ENCODE results near the gene LRRN4CL.

LRRN4CL gene

DNA sequence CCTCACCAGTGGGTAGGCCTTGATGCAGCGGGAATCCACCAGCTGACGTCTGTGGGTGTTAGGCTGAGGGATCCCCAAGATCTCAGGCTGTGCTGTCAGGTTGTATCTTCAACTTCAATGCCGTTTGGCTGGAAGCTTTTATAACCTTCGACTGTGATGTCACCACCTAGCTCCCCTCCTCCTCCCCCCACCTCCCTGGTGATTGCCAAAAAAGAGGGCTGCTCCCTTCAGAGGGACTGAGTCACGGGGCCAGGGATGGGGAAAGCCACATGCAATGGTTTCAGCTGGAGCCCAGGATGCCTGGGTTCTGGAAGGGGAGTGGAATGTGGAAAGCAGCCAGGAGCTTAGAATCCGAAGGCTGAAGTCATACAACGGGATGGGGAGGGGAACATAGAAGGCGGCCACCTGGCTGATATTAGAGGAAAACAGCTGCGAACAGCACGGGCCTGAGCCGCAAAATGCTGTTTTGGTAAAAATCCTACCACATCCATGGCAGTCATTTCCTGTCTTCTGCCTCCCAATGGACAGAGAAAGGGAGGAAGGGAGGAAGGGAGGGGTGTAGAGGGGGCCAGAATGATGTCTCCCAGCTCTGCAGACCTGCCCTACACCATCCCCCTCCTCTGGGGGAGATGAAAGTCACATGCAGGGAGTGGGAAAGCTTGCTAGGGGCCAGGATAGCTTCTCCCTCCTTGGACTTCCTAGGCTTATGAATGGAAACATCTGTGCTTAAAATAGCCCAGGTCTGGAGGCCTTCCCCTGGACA, at the start of gene LRRN4CL:
Gene LRRN4CL, minus strand, starts transcription at position 110 of the 763 bp plus-strand sequence. CDS start 1,022 bp downstream, outside the sequence.
- TF ChIP-seq USF1 (IDR thresholded peaks at IDR 0.05) (no peak), EP300 (IDR thresholded peaks at IDR 0.05; ENCODE audit: borderline replicate concordance) (no peak), ZBTB7A (IDR thresholded peaks at IDR 0.05; ENCODE audit: low read depth) (no peak), YY1 (IDR thresholded peaks at IDR 0.05; ENCODE audit: low read depth) (no peak), NFIC (IDR thresholded peaks at IDR 0.05) (no peak)

GRCh38 chr11:62737196-62737595, 47.9 kb upstream of the LRRN4CL start:
- no peak for TF ChIP-seq TCF12 (IDR thresholded peaks at IDR 0.05; ENCODE audit: low read depth)
- TF ChIP-seq EP300 (IDR thresholded peaks at IDR 0.05; ENCODE audit: borderline replicate concordance), result no peak
- no peak for TF ChIP-seq YY1 (IDR thresholded peaks at IDR 0.05; ENCODE audit: low read depth)
- TF ChIP-seq TEAD4 (IDR thresholded peaks at IDR 0.05), result no peak
- no peak for TF ChIP-seq USF1 (IDR thresholded peaks at IDR 0.05)
- TF ChIP-seq TAF1 (IDR thresholded peaks at IDR 0.05; ENCODE audit: low read depth), result no peak
- TF ChIP-seq, protein P1, sequence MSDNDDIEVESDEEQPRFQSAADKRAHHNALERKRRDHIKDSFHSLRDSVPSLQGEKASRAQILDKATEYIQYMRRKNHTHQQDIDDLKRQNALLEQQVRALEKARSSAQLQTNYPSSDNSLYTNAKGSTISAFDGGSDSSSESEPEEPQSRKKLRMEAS (IDR thresholded peaks at IDR 0.05), result no peak
- TF ChIP-seq, protein P2, sequence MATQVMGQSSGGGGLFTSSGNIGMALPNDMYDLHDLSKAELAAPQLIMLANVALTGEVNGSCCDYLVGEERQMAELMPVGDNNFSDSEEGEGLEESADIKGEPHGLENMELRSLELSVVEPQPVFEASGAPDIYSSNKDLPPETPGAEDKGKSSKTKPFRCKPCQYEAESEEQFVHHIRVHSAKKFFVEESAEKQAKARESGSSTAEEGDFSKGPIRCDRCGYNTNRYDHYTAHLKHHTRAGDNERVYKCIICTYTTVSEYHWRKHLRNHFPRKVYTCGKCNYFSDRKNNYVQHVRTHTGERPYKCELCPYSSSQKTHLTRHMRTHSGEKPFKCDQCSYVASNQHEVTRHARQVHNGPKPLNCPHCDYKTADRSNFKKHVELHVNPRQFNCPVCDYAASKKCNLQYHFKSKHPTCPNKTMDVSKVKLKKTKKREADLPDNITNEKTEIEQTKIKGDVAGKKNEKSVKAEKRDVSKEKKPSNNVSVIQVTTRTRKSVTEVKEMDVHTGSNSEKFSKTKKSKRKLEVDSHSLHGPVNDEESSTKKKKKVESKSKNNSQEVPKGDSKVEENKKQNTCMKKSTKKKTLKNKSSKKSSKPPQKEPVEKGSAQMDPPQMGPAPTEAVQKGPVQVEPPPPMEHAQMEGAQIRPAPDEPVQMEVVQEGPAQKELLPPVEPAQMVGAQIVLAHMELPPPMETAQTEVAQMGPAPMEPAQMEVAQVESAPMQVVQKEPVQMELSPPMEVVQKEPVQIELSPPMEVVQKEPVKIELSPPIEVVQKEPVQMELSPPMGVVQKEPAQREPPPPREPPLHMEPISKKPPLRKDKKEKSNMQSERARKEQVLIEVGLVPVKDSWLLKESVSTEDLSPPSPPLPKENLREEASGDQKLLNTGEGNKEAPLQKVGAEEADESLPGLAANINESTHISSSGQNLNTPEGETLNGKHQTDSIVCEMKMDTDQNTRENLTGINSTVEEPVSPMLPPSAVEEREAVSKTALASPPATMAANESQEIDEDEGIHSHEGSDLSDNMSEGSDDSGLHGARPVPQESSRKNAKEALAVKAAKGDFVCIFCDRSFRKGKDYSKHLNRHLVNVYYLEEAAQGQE (IDR thresholded peaks at IDR 0.05; ENCODE audit: low read depth), result no peak
- TF ChIP-seq FOXM1 (IDR thresholded peaks at IDR 0.05; ENCODE audit: borderline replicate concordance, low read depth), result no peak
- no peak for TF ChIP-seq EGR1 (IDR thresholded peaks at IDR 0.05)
- TF ChIP-seq NFIC (IDR thresholded peaks at IDR 0.05), result no peak

- TF ChIP-seq YY1 (IDR thresholded peaks at IDR 0.05; ENCODE audit: low read depth), result no peak
- TF ChIP-seq, protein P1 (IDR thresholded peaks at IDR 0.05), result no peak
- TF ChIP-seq CREB1 (IDR thresholded peaks at IDR 0.05; ENCODE audit: low read depth), result no peak
- TF ChIP-seq CEBPB (IDR thresholded peaks at IDR 0.05), result no peak
- TF ChIP-seq NFIC (IDR thresholded peaks at IDR 0.05), result no peak
- TF ChIP-seq EP300 (IDR thresholded peaks at IDR 0.05; ENCODE audit: borderline replicate concordance), result no peak
- TF ChIP-seq TCF12 (IDR thresholded peaks at IDR 0.05; ENCODE audit: low read depth), result no peak
- TF ChIP-seq, protein P2 (IDR thresholded peaks at IDR 0.05; ENCODE audit: low read depth), result no peak
- TF ChIP-seq RAD21 (IDR thresholded peaks at IDR 0.05; ENCODE audit: low read depth), result no peak
- TF ChIP-seq ZBTB7A (IDR thresholded peaks at IDR 0.05; ENCODE audit: low read depth), result no peak
- no peak for TF ChIP-seq TAF1 (IDR thresholded peaks at IDR 0.05; ENCODE audit: low read depth)
- TF ChIP-seq EGR1 (IDR thresholded peaks at IDR 0.05), result no peak
- TF ChIP-seq TEAD4 (IDR thresholded peaks at IDR 0.05), result no peak
- TF ChIP-seq USF1 (IDR thresholded peaks at IDR 0.05), result no peak
- no peak for TF ChIP-seq FOXM1 (IDR thresholded peaks at IDR 0.05; ENCODE audit: borderline replicate concordance, low read depth)
These were observed 43.5 kb upstream of the LRRN4CL start for GRCh38 chr11:62732830-62733229.

GRCh38 chr11:62728171-62728988, 39.0 kb upstream of the LRRN4CL start, which contains the start of gene TTC9C:
Gene TTC9C, plus strand, starts transcription at chr11:62728486. Its CDS starts 363 bp downstream, at chr11:62728849.
- peak; percentile 10; the same call in 1 of the 2 replicates for TF ChIP-seq EGR1 (IDR thresholded peaks at IDR 0.05)
- peak; percentile 69 for TF ChIP-seq TAF1 (IDR thresholded peaks at IDR 0.05; ENCODE audit: low read depth)
- TF ChIP-seq, protein P1 (IDR thresholded peaks at IDR 0.05), result peak; percentile 59
- TF ChIP-seq YY1 (IDR thresholded peaks at IDR 0.05; ENCODE audit: low read depth), result no peak
- no peak; the same call in 1 of the 2 replicates for TF ChIP-seq ZBTB7A (IDR thresholded peaks at IDR 0.05; ENCODE audit: low read depth)

- TF ChIP-seq, protein P1 (IDR thresholded peaks at IDR 0.05), result no peak
- TF ChIP-seq TAF1 (IDR thresholded peaks at IDR 0.05; ENCODE audit: low read depth) (no peak), CEBPB (IDR thresholded peaks at IDR 0.05) (peak; percentile 56; the same call in 1 of the 2 replicates), TCF12 (IDR thresholded peaks at IDR 0.05; ENCODE audit: low read depth) (no peak), RAD21 (IDR thresholded peaks at IDR 0.05; ENCODE audit: low read depth) (no peak), FOXM1 (IDR thresholded peaks at IDR 0.05; ENCODE audit: borderline replicate concordance, low read depth) (peak; percentile 87), NFIC (IDR thresholded peaks at IDR 0.05) (no peak), YY1 (IDR thresholded peaks at IDR 0.05; ENCODE audit: low read depth) (no peak)
These were observed 38.5 kb upstream of the LRRN4CL start for GRCh38 chr11:62727872-62728170.
